Measurements from ENCODE around the gene DCLK2.
"Not testable (repeated sequence)": the region's sequence is repeated elsewhere in the genome, so short reads cannot be mapped to it uniquely, and the experiment has no call there.

Gene DCLK2

DNA sequence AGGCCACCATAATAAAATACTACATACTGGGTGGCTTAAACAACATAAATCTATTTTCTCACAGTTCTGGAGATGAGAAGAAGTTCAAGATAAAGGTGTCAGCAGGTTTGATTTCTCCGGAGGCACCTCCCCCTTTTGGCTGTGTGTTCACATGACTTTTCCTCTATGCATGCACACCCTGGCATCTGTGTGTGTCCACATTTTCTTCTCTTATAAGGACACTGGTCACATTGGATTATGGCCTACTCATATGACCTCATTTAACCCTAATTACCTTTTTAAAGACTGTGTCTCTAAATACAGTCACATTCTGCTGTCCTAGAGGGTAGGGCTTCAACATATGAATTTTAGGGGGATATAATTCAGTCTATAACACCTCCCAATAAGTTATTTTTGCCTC, 79.8 kb downstream of the DCLK2 start:
- no peak for DNase-seq

GRCh38 chr4:150160473-150160872, 82.2 kb downstream of the DCLK2 start:
- DNase-seq, result no peak

DNA sequence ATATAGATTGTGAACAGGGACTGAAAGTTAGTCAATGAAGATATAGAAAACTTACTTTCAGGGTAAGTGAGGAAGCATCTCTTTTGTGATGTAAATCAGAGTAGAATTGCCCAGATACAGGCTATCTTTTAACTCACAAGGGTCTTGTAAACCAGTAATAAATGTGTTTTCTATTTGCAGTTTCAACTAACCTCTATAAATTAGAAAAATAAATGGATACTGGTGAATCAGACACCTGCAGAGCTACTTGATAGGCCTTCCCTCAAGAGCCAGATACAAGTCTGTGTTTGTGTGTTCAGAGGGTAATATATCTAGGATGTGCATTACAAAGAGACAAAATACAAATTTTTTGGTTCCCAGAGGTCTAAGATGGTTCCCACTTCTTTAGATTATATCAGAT, 82.9 kb downstream of the DCLK2 start:
- DNase-seq, result no peak

DNA sequence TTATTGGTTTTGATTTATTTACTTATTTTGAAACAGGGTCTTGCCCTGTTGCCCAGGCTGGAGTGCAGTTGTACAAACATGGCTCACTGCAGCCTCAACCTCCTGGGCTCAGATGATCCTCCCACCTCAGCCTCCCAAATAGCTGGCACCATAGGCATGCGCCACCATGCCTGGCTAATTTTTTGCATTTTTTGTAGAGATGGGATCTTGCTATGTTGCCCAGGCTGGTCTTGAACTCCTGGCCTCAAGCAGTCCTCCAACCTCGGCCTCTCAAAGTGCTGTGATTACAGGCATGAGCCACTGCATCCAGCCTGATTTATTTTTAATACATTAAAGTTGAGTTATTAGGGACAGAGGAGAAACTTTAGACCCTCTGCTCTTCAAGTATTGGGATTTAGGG, 83.8 kb downstream of the DCLK2 start:
- not testable (repeated sequence) for DNase-seq

DNA sequence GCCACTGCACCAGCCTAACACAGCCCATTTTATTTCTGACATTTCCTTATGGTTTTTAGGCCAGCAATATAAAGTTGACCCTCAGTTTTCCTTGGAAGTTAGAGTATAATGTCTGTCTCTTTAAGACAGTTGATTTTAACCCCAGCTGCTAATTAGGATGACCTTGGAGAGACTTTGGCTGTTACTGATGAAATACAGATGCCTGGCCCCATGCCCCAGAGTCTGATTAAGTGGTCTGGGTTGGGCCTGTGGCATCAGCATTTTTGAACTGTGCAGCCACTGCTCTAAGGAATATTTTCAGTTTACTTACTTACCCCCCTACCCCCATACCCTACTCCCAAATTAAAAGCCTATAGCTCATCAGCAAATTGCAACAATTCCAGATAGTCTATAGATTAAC, 85.8 kb downstream of the DCLK2 start:
- no peak for DNase-seq

- no peak for DNase-seq
Observed at GRCh38 chr4:150164956-150165629, 86.8 kb downstream of the DCLK2 start.

DNA sequence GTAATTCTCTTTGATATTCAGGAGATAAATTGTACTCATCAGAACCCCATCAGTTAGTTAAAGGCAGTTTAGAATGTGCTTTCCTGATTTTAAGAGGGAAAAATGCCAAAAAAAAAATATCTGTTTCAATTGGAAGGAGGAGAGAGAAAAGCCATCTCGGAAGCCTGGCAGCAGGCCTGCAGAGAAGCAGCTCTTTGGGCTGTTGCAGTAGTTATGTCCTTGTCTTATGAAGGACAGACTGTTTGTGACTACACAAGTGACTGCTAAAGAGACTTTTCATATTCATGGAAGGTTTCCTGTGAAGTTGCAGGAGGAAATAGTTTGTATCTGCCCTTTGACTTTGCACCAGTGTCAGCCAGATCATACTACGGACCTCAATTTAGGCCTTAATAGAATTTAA, 88.8 kb downstream of the DCLK2 start:
- DNase-seq, result no peak

- DNase-seq, result no peak
Observed at GRCh38 chr4:150173432-150173861, 95.2 kb downstream of the DCLK2 start.

- DNase-seq, result no peak
Observed at GRCh38 chr4:150173982-150174398, 95.7 kb downstream of the DCLK2 start.

DNA sequence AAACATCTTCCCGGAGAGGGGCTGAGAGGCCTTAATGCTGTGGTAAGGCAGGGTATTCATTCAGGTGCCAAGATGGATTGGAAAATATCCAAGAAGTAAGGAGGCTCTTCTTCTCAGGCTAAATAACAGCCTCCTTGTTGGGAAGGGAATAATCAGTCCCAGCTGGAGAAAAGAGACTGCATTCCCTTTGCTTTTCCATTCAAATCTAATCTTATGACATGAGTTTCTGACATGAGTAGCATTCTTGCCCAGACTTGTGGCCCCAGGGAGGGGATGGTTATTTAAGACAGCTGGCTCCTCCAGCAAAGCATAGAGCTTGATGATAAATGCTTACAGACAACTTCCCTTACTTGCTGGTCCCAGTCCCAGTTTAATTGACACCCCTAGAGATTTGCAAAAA, 98.3 kb downstream of the DCLK2 start:
- DNase-seq, result no peak

GRCh38 chr4:150178161-150178560, 99.9 kb downstream of the DCLK2 start:
- DNase-seq, result no peak

DNA sequence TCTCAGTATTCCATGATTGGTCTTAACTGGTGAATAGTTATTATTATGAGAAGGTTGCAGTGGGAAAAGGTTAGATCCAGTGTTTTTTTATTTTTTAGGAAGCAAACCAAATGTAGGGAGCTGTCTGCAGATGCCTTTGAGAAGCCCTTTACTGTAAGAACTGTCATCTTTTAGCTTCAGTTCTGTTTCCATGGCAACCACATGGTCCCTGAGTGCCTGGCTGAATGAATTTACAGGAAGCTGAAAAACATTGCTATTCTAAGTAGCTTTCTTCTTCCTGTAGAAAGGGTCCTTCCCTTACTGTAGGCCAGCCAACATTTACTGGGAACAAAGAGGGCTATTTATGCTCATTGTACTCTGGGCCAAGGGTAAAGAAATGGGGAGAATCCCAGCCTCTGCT, 103.3 kb downstream of the DCLK2 start:
- no peak for DNase-seq

DNA sequence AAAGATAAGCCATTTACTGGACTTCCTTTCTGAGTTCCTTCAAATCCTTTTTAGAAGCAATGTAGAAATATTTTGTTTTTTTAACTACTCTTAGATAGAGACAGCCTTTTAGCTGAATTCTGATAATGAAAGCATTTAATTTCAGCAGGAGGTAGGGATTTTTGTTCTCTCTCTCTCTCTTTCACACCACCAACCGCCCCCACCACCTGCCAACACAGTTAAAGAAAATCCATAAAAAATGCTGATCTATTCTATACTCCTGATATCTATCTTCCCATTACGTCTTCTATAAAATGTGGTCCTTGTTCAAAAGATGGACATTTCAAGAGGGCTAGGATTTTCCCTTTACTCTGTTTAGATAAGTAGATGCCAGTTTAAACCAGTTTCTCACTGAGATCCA, 104.5 kb downstream of the DCLK2 start:
- DNase-seq, result no peak

- not testable (repeated sequence) for DNase-seq
Observed at GRCh38 chr4:150185033-150185432, 106.8 kb downstream of the DCLK2 start.

DNA sequence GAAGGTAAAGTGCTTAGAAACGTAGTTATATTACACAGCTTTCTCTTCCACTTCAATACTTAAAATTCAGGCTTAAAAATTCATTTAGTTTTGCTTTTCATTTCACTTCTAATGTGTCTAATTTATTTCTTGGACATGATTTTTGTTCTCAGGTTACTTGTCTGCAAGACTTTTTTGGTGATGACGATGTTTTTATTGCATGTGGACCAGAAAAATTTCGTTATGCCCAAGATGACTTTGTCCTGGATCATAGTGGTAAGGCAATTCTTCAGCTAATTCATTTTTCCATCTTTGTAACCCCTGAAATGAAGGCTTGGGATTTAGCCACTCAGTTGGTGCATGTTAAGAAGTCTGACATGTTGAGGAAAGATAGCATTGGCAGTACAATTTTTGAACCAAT, 114.7 kb downstream of the DCLK2 start:
- DNase-seq, result no peak

- not testable (repeated sequence) for DNase-seq
Observed at GRCh38 chr4:150197256-150197655, 119.0 kb downstream of the DCLK2 start.

GRCh38 chr4:150199056-150199455, 120.8 kb downstream of the DCLK2 start:
- DNase-seq, result no peak

DNA sequence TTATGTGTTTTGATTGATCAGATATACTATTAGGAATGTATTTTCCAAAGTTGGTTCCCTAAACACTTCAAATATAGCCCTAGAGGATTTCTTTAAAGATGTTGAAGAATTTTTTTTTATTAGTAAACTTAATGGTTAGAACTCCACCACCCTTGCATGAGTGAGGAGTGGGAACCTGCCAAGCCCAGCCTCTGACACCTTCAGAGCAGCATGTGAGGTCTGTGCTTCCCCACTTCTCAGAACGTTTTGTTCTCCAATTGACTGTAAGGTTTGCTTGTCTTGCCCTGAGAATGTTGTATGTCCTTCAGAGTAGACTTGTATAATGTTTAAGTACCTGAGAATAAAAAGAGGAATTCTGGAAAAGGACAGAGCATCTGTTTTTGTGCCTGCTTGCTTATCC, 126.8 kb downstream of the DCLK2 start:
- no peak for DNase-seq

GRCh38 chr4:150206265-150206664, 128.0 kb downstream of the DCLK2 start:
- DNase-seq, result no peak

GRCh38 chr4:150206954-150207353, 128.7 kb downstream of the DCLK2 start:
- no peak for DNase-seq

DNA sequence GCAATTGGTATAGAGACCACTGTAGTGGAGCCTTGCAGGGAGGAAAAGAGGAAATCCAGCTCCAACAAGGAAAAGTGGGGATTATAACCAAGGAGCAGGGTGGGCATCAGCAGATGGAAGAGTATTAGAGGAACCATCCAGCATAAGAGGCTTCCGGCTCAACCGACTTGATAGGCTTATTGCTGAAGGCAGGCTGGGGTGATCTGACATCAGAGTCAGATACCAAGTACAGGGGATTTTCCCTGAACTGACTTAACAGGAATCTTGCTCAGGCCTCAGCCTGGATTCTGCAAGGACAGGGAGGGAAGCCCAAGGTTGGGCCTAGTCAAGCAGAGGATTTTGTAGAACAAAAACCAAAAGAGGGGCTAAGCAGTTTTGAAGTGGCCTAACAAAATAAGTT, 129.6 kb downstream of the DCLK2 start:
- DNase-seq, result no peak

DNA sequence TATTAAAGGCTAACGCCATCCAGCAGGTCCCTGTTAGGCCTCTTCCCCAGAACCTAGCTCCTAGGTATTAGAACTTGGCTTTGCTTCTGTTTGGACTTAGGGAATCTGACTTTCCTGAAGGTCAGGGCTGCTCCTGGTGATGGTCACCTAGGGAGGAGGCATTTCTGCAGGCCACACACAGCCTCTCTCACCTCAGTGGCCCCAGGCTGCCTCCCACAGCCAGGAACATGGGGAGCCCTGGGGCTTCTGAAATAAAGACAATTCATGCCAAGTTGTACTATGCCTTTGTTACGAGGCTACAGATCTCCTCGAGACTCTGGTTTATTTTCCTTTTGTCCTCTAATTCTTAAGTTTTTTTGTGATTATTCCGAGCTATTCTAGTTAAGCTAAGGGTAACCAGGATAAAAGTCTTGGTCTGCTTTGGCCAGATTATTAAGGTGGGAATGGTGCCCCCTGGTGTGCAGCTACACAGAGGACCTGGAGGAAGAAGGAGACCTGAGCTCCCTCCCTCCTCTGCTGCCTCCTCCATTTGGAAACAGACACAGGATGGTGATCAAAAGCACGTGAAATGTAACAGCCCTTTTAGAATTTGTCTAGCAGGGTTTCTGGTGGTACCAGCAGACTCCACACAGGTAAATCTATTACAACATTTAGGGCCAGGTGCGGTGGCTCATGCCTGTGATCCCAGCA, 131.0 kb downstream of the DCLK2 start:
- no peak for DNase-seq

DNA sequence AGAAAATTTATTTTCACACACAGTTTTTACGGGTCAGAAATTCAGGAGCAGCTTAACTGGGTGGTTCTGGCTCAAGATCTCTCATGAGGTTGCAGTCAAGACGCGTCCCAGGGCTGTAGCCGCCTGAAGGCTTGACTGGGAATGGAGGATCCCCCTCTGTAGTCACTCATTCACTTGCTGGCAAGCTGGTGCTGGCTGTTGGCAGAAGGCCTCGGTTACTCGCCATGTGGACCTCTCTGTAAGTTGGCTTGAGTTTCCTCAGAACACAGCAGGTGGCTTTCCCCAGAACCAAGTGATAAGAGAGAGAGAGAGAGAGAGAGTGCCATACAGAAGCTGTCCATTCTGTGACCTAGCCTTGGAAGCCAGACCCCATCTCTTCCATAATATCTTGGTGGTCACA, 132.8 kb downstream of the DCLK2 start:
- DNase-seq, result no peak

- no peak for DNase-seq
Observed at GRCh38 chr4:150211799-150212445, 133.7 kb downstream of the DCLK2 start.

All from GOT3 (cell line).